Epithelial cell of proximal tubule (primary cell): ENCODE data around the gene HYAL3. TPM values are rescaled to one million over a fixed set of nuclear protein-coding genes. Genes with fewer than 3 reads are reported as not detected.

Experiments
- DNase-seq: peaks from one replicate; pipeline ENCODE4 v3.0.0-alpha.2; 2011; ENCODE audit warnings: low read depth
- H3K4me3 ChIP-seq: 2 replicates; pipeline ENCODE4 v1.5.1; 2011; ENCODE audit warnings: low read depth, mild to moderate bottlenecking, low read length
- CTCF ChIP-seq: conservative IDR thresholded peaks from 2 replicates; pipeline ENCODE4 v1.5.1; 2012; ENCODE audit warnings: low read depth, mild to moderate bottlenecking, low read length
- total RNA-seq: library from RNA; depleted of rRNA; stranded (reverse); fragments of >200 nt; gene quantifications from 2 replicates; pipeline ENCODE4 v1.2.3, GENCODE V29; 2015

The HYAL3 gene
- total RNA-seq, 1 donor from 2014 or later = 7.8 TPM

GRCh38 chr3:50294492-50295403 is 4.5 kb downstream of the HYAL3 start:
- no peak overlapping the region for H3K4me3 ChIP-seq

GRCh38 chr3:50294089-50294488 is 5.1 kb downstream of the HYAL3 start:
- TF ChIP-seq CTCF = no peak
- no peak for DNase-seq
- no peak overlapping the region for H3K4me3 ChIP-seq

More at GRCh38 chr3:50294492-50295403, 4.5 kb downstream of the HYAL3 start:
- no peak for DNase-seq
- no peak for TF ChIP-seq CTCF

DNA sequence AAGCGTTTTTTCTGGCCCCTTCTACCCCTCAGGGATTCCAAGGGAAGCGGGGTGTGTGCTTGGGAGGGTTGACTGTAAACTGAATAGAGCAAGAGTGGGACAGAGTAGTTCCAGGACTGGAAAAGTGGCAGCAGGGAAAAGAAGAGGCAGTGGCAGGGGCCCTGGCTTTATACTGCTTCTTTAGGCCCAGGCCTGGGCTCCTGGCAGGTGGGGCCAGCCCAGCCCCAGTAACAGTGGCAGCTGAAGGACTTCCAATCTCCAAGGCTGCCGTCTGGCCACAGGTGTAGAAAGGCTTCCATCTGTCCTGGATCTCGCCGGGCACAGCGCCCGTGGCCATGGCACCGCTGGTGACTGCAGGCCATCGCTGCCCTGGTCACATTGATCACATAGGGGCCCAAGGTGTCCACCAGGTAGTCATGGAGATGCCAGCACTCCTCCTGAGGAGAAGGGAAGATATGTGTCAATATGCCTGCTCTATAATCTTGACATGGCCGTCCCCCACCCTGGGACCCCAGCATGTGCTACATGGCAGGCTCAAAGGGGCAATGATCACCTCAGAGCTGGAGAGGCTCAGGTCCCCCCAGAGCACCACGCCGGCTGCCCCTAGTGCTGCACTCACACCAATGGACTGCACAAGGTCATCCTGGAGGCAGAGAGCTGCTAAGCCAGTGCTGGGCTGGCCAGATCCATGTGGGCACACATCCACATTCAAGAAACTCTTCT is 6.0 kb downstream of the HYAL3 start:
- no peak for TF ChIP-seq CTCF
- DNase-seq = no peak
- H3K4me3 ChIP-seq = peak overlapping the region; percentile 92

DNA sequence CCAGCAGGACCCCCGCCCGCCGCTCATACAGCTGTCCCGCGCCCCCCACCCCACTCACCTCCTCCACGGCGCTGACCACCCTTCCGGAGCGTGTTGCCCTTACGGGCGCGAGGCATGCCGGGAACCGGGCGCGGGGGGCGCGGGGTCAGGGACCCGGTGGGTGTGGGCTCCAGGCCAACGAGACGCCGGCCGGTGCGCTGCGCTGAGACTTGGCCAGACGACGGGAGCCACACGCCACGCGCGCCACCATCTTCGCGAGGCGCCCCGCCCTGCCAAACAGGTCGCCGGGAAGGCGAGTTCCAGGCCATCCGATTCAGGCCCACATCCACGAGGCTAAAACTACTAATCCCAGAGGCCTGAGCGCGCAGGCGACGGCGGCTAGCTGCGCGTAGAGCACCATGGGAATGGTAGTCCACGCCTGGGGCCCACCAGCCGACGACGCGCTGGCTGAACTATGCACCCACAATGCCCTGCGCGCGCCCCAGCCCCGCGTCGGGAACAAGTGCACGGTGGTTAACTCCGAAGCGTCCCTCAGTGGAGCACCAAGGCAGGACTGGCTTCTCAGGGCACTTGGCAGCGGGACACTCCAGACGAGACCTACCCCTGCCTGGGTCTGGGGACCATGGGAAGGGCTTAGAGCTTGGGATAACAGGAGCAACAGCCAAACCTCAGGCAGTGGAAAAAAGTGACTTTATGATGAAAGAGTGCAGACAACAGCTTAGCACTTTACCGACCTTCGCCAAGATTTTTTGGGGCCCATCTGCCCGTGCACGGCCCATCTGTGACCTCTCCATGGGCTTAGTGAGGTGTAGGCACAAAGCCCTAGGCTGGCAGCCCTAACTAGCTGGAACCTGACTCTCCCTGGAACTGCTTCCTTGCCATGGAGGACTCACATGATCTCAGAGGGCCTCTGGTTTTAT is 6.8 kb downstream of the HYAL3 start, which contains the start of gene IFRD2:
Gene IFRD2 (minus strand): TSS at position 271 of the 920 bp plus-strand sequence. CDS start 155 bp downstream, at position 116.
- TF ChIP-seq CTCF = no peak
- H3K4me3 ChIP-seq = peak within 1 kb of the TSS; percentile 92
- DNase-seq = peak; percentile 77

DNA sequence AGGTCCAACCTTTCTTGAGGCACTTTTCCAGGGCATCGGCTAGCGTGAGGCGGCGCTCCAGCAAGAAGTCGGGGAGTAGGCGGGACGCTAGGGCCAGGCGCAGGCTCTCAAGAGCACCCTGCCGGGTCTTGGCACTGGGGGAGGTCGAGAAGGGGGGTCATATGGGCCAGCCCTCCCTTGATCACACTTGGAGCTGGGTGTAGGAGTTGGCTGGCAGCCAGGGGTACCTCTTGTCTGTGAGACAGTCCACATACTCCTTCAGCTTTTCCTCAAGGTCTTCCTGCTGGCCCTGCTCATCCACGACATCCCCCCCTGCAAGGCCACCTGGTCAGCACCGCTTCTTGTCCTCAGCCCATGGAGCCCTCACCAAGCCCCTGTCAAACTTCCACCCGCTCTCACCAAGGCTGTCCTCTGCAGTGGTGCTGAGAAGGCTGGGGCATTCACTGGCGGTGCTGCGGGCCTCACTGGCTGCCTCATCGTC is 9.0 kb downstream of the HYAL3 start:
- no peak overlapping the region for H3K4me3 ChIP-seq
- no peak for DNase-seq
- no peak for TF ChIP-seq CTCF

DNA sequence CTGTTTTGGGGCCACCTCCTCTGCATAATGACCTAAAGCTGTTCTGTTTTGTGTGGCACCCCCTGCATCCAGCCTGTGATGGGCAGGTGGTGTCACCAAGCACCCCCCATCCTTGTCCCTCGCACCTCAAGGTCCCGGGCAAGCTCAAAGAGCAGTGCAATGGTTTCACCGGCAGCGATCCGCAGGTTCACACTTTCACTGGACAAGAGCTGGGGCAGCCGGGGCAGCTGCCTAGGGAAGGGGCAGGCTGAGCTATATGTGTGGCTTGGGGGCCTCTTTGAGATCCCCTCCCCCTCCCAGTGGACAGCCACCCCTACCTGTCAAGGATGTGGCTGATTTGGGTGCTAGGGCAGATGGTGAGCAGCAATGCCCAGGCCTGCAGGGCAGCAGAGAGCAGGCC is 10.1 kb downstream of the HYAL3 start:
- no peak for TF ChIP-seq CTCF
- DNase-seq = no peak
- H3K4me3 ChIP-seq = no peak overlapping the region
